ENCODE results near the gene CARMIL3. TPM values are rescaled to one million over a fixed set of nuclear protein-coding genes. Genes with fewer than 3 reads are reported as not detected.

The CARMIL3 gene
- total RNA-seq, 1 donor = 1.3 TPM

- DNase-seq (ENCODE audit: low read depth in 2 of 3, low spot score in 2 of 3) = no peak
These were observed 61.6 kb downstream of the CARMIL3 start for GRCh38 chr14:24113379-24113800.

DNA sequence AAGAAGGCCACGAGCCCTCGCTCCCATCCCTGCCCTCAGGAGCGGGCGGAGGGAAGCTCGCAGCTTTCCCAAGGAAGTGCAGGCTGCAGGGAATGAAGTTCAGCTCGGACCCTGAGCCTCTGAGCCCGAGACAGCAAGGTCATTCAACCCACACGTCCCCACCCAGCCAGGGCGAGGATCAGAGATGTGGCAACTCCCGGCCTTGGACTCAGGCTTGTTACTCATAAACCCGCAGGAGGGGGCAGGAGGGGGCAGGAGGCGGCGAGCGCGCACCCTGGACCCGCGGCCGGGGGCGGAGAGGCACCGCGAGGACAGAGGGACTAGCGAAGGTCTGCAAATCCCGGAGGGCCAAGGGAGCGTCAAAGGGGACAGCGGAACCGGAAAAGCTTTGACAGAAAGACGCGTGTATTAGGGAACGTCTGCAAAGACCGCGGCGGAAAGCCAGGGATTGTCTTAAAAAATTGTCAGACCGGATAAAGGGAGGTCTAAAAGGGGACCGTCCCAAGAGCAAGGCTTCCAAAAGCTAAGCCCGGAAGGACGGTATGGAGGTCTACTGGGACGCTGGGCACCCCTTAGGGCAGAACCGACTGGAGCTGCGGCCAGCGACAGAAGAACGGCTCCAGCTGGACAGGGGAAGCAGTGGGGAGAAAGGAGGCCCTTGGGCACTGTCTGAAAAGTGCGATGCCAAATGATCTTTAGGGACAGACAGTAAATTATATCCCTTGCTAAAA is 62.2 kb downstream of the CARMIL3 start:
- DNase-seq (ENCODE audit: low read depth in 2 of 3, low spot score in 2 of 3) = peak in 2 of 3 donors; percentile 90 to 93

DNA sequence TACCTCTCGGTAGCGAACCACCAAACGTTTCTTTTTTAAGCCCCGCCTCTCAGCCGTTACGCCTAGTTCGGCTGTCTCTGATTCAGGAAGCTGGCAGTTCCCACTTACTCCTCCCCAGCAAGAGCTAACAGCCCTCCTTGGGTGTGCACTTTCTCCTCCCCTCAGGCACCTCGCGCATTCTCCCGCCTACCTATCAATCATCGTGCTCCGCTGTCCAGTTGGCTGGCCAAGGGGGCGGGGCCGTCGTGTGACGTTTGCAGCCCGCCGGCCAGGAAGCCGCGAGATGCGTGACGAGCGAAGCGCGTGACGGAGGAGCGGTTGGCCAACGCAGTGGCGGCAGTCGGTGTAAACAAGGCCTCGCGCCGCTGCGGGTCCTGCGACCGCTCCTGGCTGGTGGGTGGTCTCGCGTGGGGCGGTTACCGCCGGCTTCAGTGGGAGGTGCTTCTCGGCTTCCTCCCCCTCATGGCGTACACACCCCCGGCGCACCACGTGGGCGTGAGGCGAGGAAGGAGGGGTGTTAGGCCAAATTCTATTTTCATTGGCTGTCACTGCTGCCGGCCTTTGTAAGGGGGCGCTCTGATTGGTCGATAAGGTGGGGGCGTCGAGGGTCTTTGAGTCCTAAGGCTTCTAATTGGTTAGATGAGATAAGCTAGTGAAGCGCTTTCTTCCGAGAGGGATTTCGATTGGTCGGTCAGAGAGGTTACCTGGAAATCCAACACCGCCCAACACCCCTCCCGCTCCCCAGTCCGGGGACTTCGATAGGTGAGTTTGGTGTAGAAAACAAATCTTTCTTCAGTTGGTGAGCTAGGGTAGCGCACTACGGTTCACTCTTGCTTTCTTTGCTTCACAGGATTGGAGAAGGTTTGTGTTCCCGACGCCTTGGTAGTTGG is 63.0 kb downstream of the CARMIL3 start, which contains the start of the genes DCAF11 and NRL:
TSS of gene DCAF11 (plus strand) at position 246 of the 890 bp plus-strand sequence. CDS start 818 bp downstream, outside the sequence.
TSS of gene NRL (minus strand) at position 418 of the 890 bp plus-strand sequence. CDS start 32,101 bp downstream, outside the sequence.
- DNase-seq (ENCODE audit: low read depth in 2 of 3, low spot score in 2 of 3) = peak; percentile 98 to 100 (median 99)

DNA sequence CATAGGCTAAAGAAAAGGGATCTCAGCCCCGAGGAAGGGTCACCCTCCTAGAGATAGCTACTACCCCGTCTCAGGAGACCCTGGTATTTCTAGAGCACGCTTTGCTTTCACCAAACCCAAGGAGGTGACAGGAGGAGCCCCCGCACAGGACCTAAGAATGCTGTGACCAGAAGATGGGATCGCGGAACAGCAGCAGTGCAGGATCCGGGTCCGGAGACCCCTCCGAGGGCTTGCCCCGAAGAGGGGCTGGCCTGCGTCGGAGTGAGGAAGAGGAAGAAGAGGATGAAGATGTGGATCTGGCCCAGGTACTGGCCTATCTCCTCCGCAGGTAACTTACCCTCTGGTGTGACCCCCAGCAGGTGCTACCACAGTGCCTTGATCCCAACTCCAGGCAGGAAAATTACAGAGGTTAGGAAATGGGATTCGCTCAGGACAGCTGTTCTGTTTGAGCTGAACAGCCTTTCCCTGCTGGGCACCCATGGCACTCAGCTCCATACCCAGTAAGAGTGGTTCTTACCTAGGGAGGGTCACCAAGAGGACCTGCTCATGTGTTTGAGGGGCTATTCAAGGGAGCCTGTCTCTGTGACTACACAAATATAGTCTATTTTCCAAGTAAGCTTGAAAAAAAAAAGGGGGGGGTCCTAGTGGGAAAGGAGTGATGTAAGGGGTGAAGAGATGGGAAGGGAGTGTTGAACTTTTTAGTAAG is 63.8 kb downstream of the CARMIL3 start:
- DNase-seq (ENCODE audit: low read depth in 2 of 3, low spot score in 2 of 3) = no peak

GRCh38 chr14:24116128-24116814 is 64.5 kb downstream of the CARMIL3 start:
- DNase-seq (ENCODE audit: low read depth in 2 of 3, low spot score in 2 of 3) = no peak

DNA sequence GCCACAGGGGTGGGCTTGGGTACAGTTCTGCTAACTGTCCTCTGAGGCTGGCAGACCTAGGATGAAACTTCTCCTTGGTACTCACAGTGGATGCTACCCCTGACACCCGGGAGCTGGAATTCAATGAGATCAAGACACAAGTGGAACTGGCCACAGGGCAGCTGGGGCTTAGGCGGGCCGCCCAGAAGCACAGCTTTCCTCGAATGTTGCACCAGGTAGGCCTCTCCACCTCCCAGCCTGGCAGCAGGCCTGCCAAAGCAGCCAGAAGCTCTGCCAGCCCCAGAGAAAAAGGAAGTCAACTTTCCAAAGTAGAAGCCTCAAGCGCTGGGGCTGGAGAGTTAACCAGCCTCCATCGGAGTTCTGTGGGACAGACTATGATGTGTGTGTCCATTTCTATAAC is 65.4 kb downstream of the CARMIL3 start:
- DNase-seq (ENCODE audit: low read depth in 2 of 3, low spot score in 2 of 3) = no peak

Other genes with a start within 250 kb of the CARMIL3 start
- 44.4 TPM for gene DHRS4, start 98.2 kb upstream of the CARMIL3 start, total RNA-seq
- 26.9 TPM for gene DHRS4L2, start 63.1 kb upstream of the CARMIL3 start, total RNA-seq
- not detected for gene CPNE6, start 19.6 kb downstream of the CARMIL3 start, total RNA-seq
- 24.8 TPM for gene PCK2, start 42.3 kb downstream of the CARMIL3 start, total RNA-seq
- gene DCAF11, start 62.8 kb downstream of the CARMIL3 start, total RNA-seq = 138 TPM
- gene NRL, start 62.9 kb downstream of the CARMIL3 start, total RNA-seq = 5.7 TPM
- gene FITM1, start 78.7 kb downstream of the CARMIL3 start, total RNA-seq = 2.7 TPM
- 153 TPM for gene PSME1, start 84.2 kb downstream of the CARMIL3 start, total RNA-seq
- 14.3 TPM for gene EMC9, start 89.6 kb downstream of the CARMIL3 start, total RNA-seq
- gene PSME2, start 94.6 kb downstream of the CARMIL3 start, total RNA-seq = 38.0 TPM
- 103 TPM for gene RNF31, start 95.5 kb downstream of the CARMIL3 start, total RNA-seq
- gene IRF9, start 109.3 kb downstream of the CARMIL3 start, total RNA-seq = 112 TPM
- 47.1 TPM for gene REC8, start 120.1 kb downstream of the CARMIL3 start, total RNA-seq
- gene IPO4, start 136.8 kb downstream of the CARMIL3 start, total RNA-seq = 59.8 TPM
- gene TM9SF1, start 143.4 kb downstream of the CARMIL3 start, total RNA-seq = 64.9 TPM
- under 0.01 TPM for gene TSSK4, start 153.7 kb downstream of the CARMIL3 start, total RNA-seq
- 13.7 TPM for gene CHMP4A, start 161.5 kb downstream of the CARMIL3 start, total RNA-seq
- 21.5 TPM for gene MDP1, start 164.1 kb downstream of the CARMIL3 start, total RNA-seq
- gene NEDD8, start 180.4 kb downstream of the CARMIL3 start, total RNA-seq = 55.2 TPM
- 78.9 TPM for gene GMPR2, start 180.9 kb downstream of the CARMIL3 start, total RNA-seq
- 65.4 TPM for gene TINF2, start 190.6 kb downstream of the CARMIL3 start, total RNA-seq
- gene TGM1, start 211.2 kb downstream of the CARMIL3 start, total RNA-seq = 1.1 TPM
- gene RABGGTA, start 219.6 kb downstream of the CARMIL3 start, total RNA-seq = 36.9 TPM
- 31.0 TPM for gene DHRS1, start 247.8 kb downstream of the CARMIL3 start, total RNA-seq
- gene NOP9, start 247.8 kb downstream of the CARMIL3 start, total RNA-seq = 28.8 TPM

Measured in hematopoietic multipotent progenitor cell (in vitro differentiated cells).